COLO668 (cell line): ENCODE data around the gene USP30.
"Not testable (repeated sequence)": the region's sequence is repeated elsewhere in the genome, so short reads cannot be mapped to it uniquely, and the experiment has no call there.

Source experiments
- DNase-seq: peaks from one replicate; lab custom pipeline; 2025; ENCODE audit not compliant: unreplicated experiment; lab: John Stamatoyannopoulos, UW

Gene USP30

GRCh38 chr12:109049794-109050193 lies 2.6 kb upstream of the USP30 start:
- DNase-seq: not testable (repeated sequence)

GRCh38 chr12:109052097-109052413 lies 321 bp upstream of the USP30 start:
- no peak for DNase-seq

GRCh38 chr12:109053382-109054123 lies 1.2 kb downstream of the USP30 start:
- no peak for DNase-seq

GRCh38 chr12:109054124-109054513 lies 1.7 kb downstream of the USP30 start:
- not testable (repeated sequence) for DNase-seq

- DNase-seq: no peak
Observed at GRCh38 chr12:109054520-109054919, 2.1 kb downstream of the USP30 start.

- no peak for DNase-seq
Observed at GRCh38 chr12:109056891-109057290, 4.5 kb downstream of the USP30 start.

GRCh38 chr12:109057376-109057775 lies 5.0 kb downstream of the USP30 start:
- DNase-seq: no peak

- no peak for DNase-seq
Observed at GRCh38 chr12:109058773-109059172, 6.4 kb downstream of the USP30 start.

GRCh38 chr12:109064143-109064542 lies 11.8 kb downstream of the USP30 start:
- no peak for DNase-seq

GRCh38 chr12:109065154-109065852 lies 12.9 kb downstream of the USP30 start:
- DNase-seq: no peak

GRCh38 chr12:109065853-109066193 lies 13.4 kb downstream of the USP30 start:
- no peak for DNase-seq

- no peak for DNase-seq
Observed at GRCh38 chr12:109069307-109070271, 17.2 kb downstream of the USP30 start.

GRCh38 chr12:109074866-109075265 lies 22.5 kb downstream of the USP30 start:
- DNase-seq: no peak

- no peak for DNase-seq
Observed at GRCh38 chr12:109082751-109083150, 30.4 kb downstream of the USP30 start.

GRCh38 chr12:109084425-109084824 lies 32.0 kb downstream of the USP30 start:
- DNase-seq: no peak

- DNase-seq: no peak
Observed at GRCh38 chr12:109085590-109085989, 33.2 kb downstream of the USP30 start.

GRCh38 chr12:109087250-109087649 lies 34.9 kb downstream of the USP30 start:
- DNase-seq: no peak

GRCh38 chr12:109088818-109089217 lies 36.4 kb downstream of the USP30 start:
- no peak for DNase-seq

- DNase-seq: no peak
Observed at GRCh38 chr12:109089683-109090082, 37.3 kb downstream of the USP30 start.

GRCh38 chr12:109092497-109093021 lies 40.2 kb downstream of the USP30 start:
- DNase-seq: no peak
